ENCODE results near the gene PRKAA1.
A peak's percentile ranks its signal among the peaks of the same experiment; 100 is the strongest.

PRKAA1 gene
- total RNA-seq = 50.8 to 137 (median 87.4) reads per million in 18 experiments

DNA sequence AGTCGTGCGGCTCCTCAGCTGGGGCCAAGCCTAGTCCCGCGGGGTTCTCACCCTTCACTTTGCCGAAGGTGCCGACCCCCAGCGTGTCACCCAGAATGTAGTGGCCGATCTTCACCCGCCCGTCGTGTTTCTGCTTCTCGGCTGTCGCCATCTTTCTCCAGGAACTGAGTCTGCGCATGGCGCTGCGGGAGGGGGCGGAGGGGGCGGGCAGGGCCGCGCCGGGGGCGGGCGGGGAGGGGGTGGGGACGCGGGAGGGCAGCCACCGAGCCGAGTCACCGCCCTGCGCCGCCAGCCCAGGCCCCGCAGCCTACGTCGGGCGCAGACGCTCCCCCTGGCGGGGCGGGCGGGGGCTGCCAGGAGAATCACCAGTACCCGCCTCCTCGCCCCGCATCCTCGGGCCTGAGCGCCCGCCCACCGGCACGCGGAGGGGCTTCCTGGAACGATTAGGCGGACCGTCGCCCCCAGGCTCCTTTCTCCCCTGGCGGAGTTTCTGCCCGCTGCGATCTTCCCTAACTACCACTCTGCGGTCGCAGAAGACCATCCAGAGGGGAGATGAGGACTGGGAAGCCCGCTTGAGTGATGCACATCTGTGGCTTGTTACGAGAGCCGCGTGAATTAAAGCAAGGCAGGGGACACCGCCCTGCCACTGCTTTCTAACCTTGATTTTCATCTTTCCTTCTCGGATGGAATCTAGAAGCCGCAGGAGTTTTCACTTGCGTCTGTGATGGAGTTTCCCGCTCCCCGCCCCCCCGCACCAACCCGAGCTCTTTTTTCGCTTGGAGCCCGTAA lies at the start of gene PRKAA1:
PRKAA1 (minus strand) TSS at position 363 of the 789 bp plus-strand sequence; CDS start at position 178, 185 bp downstream.
- DNase-seq = peak; percentile 73 to 74

DNA sequence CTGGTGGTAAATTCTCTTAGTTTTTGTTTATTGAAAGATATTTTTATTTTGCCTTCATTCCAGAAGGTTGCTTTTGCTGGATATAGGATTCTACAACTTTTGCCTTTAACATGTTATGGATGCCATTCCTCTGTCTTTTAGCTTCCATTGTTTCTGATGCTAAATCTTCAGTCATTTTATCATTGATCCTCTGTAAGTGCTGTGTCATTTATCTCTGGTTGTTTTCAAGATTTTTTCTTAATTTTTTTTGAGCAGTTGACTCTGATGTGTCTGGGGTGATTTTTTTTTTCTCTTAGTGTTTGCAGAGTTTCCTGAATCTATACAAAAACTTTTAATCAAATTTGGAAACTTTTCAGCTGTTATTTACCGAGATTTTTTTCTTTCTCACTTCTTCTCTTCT lies 49.4 kb upstream of the PRKAA1 start:
- no peak for DNase-seq

DNA sequence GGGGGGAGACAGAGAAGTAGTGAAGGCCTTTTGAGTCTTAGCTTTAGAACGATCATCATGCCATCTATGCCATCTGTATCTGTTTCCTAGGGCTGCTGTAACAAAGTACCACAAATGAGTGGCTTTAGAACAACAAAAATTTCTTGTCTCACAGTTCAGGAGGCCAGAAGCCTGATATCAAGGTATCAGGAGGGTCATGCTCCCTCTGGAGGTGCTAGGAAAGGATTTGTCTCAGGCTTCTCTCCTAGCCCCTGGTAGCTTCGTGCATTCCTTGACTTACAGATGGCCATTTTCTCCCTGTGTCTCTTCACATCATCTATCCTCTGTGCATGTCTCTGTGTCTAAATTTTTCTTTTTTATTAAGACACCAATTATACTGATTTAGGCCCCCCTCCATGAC lies 48.2 kb upstream of the PRKAA1 start:
- DNase-seq = no peak

DNA sequence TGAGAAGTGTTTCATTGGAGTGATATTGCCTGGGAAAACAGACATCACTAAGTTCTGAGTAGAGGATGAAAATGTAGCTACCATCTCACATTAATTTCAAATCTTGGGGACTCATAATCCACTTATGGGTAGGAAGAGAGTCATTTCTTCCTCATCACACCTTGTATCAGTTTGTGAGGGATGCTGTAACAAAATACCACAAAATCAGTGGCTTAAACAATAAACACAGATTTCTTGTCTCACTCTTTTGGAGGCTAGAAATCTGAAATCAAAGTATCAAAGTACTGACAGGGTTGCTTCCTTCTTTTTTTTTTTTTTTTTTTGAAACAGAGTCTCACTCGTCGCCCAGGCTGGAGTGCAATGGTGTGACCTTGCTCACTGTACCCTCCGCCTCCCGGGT lies 46.4 kb upstream of the PRKAA1 start:
- no peak for DNase-seq

DNA sequence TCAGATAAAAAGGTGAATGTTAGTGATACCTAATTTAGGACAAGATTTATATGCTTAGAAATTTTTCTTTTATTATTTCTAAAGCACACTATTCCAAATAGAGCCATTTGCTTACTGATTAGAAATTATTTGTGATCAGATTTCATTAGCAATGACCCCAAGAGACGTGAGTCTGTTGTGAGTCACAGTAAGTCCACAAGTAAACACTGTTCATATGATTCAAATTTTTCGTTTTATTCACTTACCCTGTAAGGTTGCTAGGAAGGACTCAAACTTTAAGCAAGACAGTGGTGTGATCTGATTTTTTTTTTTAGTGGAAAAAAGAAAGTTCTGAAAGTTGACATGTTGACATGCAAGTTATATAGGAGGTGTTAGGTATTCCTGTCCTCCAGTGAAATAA lies 44.2 kb upstream of the PRKAA1 start:
- no peak for DNase-seq

DNA sequence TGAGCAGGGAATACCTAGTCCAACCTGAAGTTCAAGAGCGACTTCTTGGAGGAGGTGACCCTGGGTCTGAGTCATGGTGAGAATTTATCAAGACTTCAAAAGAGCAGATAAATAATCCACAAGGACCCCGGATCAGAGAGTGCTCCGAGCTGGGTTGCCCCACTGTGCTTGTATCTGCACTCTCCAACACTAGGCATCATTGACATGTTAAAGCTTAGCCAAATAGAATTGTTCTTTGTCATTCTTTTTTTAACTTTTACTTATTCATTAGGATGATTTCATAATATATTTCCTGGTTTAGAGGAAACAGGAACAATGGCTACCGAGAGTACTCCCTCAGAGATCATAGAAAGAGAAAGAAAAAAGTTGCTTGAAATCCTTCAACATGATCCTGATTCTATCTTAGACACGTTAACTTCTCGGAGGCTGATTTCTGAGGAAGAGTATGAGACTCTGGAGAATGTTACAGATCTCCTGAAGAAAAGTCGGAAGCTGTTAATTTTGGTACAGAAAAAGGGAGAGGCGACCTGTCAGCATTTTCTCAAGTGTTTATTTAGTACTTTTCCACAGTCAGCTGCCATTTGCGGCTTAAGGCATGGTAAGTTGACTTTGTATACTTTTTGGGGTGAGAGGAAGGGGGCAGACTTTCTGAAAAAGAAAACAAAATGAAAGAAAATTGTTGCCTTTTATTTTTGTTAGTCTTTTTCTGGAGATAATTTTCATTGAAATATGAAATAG lies 43.1 kb upstream of the PRKAA1 start, which contains the start of gene CARD6:
CARD6 (plus strand) TSS at position 300 of the 738 bp plus-strand sequence; CDS start at position 316, 16 bp downstream.
- DNase-seq = peak; percentile 69

DNA sequence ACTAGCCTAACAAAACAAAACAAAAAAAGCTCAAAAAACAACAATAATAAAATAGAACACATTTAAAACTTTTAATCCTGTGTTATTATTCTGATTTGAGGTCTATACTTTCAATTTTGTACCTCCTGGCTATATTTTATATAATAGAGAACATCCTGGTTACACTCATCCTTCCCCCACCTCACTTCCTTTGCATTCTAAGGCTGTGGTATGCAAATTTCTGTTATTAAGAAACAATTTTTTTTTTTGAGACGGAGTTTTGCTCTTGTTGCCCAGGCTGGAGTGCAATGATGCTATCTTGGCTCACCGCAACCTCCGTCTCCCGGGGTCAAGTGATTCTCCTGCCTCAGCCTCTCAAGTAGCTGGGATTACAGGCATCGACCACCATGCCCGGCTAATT lies 39.9 kb upstream of the PRKAA1 start:
- DNase-seq = no peak

DNA sequence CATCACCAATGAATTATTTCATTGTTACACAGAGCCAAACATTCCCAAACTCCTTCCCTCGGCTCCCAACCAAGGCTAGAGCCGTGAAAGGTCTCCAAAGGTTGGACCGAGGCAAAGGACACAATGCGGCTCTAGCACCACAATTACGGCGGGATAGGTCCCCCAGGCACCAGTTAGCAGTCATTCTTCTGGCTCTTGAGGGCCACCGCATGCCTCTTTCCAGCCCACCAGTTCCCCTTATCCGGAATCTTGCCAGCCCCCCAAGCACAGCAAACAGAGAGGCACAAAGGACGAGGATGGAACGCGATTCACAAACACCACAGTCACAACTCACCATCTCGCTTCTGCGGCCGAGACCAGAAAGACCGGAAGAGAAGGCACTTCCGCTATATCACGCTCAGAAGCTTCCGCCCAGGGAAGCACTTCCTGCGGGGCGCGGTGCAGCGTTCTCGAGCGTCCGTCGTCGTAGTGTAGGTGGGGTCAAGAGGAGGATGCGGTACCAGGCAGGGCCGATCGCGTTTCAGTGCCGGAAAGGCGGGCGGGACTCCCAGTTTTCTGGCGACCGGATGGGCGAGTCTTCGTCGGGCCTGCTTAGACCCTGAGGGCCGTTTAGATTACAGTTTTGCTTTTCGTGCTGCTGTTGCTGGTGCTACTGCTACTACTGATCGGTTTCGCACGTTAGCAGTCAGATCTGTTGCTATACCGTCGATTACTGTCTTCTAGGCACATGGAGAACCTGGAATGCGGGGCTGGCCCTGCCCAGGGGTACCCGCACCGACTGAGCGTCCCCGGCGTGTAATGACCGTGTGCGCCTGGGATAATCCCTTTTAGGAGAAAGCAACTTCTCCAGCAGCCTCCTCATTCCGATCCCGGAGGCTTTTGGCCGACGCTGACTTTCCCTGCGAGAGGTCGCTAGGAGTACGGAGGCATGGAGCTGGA lies 36.9 kb upstream of the PRKAA1 start, which contains the start of gene RPL37:
RPL37 (minus strand) TSS at position 374 of the 939 bp plus-strand sequence; CDS start at position 337, 37 bp downstream.
- DNase-seq = peak; percentile 97 to 98

DNA sequence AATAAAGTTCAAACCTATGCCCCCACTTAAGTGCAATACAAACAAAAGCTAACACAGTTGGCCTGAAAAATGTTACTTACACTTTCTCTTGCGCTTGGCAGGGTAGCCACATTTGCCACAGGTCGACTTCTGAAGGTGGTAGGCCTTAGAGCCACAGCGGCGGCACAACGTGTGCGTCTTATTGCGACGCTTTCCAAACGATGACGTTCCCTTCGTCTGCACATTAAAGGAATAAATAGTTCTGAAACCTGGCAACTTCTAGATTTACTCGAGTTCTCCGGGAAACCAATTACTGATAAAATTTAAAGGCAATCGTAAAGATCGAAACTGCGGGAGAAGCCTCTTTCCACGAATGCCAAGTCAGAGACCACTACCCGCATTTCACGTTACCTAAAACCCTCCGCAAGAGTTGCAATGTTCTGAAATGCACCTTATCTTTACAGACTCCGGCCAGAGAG lies 36.2 kb upstream of the PRKAA1 start:
- peak; percentile 37 to 42 for DNase-seq

DNA sequence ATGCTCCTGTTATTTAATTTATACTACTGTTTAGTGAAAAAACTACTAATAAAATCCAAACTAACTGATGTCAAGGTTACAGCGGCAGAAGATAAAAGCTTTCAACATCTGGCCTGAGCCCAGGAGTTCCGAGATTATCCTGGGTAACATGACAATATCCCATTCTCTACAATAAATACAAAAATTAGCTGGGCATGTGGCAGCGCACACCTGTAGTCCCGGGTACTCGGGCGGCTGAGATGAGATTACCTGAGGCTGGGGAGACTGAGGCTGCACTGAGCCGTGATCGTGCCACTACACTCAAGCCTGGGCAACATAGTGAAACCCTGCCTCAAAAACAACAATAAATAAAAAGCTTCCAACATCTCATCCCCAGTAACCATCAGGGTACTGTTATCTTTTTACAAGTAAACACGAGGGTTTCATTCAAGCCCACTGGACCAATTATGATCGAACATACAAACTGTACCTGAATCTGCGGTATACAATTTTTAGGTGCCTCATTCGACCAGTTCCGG lies 35.6 kb upstream of the PRKAA1 start:
- DNase-seq = no peak

DNA sequence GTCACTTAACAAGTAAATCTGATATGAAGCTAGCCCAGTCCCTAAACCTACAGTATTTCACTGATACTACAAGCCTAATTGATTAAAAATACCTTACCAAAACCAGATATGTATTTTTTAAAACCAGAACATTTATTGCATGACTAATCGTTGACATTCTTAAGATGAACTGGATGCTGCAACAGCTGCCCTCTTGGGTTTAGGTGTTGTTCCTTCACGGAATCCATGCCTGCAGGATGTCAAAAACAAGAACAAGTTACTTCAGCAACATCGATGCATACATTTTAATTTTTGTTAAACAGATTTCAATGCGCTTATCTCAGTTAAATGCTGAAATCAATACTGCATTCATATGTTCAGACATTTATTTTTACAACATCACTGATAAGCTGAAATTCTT lies 34.2 kb upstream of the PRKAA1 start:
- no peak for DNase-seq

DNA sequence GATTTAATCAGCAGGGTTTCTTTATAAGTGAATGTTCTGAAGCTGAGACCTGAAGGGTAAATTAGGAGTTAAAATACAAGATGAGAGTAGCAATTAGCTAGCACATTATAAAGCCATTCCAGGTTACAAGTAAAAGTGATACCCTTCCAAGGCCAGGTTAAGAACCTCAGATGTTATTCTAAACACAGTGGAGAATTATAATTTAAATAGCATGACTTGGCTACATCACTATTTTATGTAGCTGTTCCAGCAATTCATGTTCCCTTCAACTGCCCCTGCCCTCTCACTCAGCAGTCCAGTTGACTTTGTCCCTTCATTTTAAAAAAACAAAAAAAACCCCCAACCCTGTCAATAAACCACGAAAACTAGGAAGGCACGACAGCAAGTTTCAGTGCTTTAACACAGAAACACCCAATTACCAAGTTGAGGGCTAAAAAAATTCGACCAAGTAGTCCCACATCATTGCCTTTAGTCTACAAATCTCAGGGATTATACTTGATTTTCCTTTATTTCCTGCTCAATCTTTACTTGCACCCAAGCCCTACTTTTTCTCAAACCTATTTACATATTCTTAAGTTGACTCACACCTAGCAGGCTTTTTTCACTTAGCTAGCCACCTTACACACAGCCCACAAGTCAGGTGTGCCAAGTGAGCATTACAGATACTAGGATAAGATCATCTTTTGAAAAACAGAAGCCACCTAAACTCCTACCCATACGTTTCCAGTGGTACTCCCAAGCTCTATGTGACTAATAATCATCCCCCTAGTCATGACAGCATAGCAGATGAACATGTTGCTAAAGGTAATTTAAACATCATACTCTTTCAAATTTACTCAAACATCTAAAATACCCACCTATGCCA lies 33.4 kb upstream of the PRKAA1 start:
- DNase-seq = no peak

DNA sequence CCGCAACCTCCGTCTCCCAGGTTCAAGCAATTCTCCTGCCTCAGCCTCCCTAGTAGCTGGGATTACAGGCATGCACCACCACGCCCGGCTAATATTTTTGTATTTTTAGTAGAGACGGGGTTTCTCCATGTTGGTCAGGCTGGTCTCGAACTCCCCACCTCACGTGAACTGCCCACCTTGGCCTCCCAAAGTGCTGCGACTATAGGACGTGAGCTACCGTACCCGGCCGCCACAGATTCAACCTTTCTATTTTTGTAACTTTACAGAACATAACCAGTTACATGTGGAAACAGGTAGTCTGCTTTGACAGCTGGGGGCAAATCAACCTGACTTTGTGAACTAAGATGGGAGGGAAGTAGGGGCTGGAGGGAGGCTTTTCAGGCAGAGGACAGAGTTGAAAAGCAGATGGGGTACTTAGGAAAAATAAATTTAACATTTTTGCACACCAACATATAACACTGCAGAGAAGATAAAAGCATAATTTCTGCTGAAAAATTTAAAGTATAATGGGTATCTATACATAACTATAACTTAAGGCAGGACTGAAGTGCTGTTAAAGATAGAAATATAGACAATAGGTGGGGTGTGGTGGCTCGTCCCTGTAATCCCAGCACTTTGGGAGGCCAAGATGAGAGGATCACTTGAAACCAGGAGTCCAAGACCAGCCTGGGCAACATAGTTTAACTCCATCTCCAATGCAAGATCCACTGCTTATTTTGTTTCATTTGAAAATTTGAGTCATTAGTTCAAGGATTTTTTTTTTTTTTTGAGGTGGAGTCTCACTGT lies 31.8 kb upstream of the PRKAA1 start:
- DNase-seq = no peak

DNA sequence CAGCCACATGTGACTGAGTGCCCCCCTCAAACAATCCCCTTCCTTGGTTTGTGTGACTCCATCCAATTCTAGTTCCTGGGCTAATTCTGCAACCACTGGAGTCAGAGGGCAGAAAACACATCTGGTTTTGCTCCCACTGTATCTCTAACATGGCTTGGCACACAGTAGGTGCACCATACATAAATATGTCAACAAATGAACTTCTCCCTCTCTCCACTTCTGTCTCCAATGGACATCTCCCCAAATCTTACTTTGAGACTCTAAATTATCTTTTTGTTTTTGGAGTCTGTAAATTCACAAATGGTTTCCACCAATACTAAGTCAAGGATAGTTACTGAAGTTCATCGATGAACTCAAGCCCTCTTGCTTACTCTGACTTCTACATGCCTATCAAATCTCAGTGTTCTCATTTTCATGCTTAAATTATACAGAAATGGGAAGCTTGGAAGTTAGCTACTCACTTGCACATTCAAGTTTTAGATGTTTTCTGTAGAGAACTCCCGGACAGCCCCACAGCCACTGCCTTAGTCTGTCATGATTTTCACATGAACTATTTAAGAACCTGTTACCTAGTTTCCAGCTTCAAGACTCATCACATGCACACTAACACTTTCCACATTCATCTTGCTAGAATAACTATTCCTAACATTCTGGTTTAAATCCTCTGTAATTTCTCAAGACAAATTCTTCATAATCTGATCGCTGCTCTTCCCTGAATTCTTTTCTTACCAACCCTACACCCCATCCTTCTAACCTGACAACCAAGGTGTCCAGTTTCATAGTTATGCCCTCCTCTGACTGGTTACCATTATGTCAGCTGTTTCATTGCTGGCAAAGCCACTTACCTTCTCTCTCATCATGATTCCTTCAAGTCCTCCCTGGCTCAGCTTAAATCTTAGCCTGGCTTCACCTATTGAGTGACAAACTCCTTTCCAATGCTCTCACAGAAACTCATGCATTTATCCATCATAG lies 30.8 kb upstream of the PRKAA1 start:
- no peak for DNase-seq

DNA sequence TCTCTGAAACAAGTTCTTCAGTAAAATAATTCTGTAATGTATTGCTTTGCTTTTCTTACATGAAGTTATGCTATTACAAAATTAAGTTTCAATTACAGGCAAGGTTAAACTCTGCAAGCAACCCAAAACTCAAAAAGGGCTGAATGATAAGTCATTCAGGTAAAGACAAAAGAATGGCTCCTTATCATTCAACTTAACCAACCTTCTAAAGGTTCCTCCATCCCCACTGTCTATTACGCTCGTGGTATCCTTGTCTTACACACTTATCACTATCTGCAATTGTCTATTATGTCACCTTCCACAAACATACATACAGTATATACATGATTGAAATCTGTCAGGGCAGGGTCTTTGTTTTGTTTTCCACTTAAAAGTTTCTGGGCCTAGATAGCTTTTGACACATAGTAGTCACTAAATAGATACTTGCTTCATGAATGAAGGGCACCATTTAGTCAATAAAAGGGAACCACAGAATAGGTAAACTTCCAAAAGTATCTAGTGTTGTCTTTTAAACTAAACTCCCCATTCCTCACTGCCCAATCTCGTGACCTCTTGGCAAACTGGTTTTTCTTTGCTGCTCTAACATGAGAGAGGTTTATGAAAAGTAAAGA lies 30.0 kb upstream of the PRKAA1 start:
- no peak for DNase-seq

DNA sequence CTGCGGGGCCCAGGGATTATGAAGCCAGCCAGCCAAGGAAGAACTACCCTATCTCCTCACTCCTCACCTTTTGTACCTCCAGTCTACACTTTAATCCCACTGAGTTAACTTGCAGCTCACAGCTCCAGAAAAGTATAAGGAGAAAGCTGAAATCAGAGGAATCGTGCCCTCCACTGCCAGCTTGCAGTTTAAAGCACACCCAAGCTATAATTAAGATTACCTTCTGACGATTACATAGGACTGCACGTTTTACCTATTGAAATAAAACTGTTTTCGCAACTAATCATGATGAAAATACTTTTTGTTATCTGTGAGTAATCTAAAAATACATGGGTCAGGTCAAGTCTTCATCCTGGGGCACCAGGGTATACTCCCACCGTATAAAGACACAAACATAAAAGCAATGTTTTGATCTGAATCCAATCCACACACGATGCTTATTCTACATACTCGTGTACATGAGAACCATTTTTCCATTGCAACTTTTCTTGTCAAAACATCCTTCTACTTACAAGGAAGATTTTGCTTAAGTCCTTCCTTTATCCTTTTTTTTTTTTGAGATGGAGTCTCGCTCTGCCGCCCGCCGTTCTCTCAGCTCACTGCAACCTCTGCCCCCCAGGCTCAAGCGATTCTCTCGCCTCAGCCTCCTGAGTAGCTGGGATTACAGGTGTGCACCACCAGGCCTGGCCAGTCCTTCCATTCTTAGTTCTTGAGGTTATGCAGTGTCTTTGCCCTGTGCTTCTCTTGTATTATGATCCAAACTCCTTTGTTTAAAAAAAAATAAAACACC lies 29.2 kb upstream of the PRKAA1 start:
- no peak for DNase-seq

DNA sequence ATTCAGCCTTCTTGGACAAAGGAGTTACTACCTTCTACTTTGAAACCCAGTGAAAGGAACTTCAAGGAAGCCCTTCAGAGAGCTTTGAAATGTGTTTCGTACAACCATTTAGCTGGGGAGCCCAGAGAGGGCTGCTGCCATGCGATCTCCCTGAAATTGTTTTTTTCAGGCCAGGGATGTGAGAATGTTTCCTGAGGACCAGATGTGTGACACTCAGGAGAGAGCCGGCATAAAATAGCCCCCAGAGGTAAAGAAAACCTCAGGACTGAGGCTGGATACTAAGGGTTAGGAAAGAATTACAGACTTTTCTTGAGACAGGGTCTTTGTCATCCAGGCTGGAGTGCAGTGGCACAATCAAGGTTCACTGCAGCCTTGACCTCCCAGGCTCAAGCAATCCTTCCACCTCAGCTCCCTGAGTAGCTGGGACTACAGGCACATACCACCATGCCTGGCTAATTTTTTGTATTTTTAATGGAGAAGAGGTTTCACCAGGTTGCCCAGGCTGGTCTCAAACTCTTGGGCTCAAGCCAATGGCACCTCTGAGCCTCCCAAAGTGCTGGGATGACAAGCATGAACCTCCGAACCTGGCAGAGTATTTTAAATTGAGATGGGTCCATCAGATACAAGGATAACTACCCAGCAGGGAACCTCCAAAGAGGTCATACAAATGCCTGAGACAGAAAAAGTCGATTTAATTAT lies 28.5 kb upstream of the PRKAA1 start:
- DNase-seq = no peak
